GM18499 (cell line): ENCODE results near the gene AOPEP.
"Not testable (repeated sequence)": the region's sequence is repeated elsewhere in the genome, so short reads cannot be mapped to it uniquely, and the experiment has no call there.

Experiments
- ATAC-seq: cut with Tn5 transposase; IDR thresholded peaks from one replicate; pipeline ENCODE4 v1.9.1; 2021; ENCODE audit warnings: moderate number of reproducible peaks; ENCODE audit not compliant: insufficient read depth, unreplicated experiment

AOPEP gene

DNA sequence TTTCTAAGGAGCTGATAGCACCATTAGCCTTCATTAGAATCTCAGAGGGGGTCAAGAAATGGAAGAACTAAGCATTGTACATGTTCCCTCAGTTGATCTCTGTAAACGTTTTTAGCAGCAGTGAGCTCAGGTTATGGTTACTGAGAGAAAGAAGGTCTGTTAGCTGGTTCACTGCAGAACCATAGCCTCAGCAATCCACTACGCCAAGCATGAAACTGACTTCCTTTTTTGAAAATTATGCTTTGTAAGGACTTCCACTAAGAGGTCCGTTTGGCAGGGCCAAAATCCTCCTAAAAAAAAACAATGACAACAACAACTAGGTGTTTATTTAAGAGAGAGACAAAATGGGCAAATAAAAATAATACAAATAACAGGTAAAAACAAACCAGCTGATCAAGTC lies 273.3 kb downstream of the AOPEP start:
- ATAC-seq, result no peak

DNA sequence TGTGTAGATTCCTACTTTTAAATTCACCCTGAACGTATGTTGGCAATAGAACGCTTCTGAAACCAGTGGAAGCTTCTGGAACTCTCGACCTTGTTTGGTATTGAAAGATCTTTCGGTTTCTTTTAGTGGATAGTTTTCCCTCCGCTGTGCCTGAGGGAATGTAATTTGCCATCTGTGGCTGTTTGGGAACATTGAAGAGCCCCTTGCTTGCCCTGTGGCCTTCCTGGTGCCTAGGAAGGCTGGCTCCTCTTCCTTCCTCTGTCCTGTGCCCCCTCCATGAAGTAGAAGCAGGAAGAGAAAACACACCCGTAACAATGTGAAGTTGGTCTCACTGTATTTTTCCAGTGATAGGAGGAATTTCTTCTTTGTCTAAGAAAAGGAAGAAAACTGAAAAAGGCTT lies 274.3 kb downstream of the AOPEP start:
- no peak for ATAC-seq

- ATAC-seq, result no peak
Observed at GRCh38 chr9:95001720-95002119, 275.2 kb downstream of the AOPEP start.

GRCh38 chr9:95003689-95004410 lies 277.4 kb downstream of the AOPEP start:
- no peak for ATAC-seq

DNA sequence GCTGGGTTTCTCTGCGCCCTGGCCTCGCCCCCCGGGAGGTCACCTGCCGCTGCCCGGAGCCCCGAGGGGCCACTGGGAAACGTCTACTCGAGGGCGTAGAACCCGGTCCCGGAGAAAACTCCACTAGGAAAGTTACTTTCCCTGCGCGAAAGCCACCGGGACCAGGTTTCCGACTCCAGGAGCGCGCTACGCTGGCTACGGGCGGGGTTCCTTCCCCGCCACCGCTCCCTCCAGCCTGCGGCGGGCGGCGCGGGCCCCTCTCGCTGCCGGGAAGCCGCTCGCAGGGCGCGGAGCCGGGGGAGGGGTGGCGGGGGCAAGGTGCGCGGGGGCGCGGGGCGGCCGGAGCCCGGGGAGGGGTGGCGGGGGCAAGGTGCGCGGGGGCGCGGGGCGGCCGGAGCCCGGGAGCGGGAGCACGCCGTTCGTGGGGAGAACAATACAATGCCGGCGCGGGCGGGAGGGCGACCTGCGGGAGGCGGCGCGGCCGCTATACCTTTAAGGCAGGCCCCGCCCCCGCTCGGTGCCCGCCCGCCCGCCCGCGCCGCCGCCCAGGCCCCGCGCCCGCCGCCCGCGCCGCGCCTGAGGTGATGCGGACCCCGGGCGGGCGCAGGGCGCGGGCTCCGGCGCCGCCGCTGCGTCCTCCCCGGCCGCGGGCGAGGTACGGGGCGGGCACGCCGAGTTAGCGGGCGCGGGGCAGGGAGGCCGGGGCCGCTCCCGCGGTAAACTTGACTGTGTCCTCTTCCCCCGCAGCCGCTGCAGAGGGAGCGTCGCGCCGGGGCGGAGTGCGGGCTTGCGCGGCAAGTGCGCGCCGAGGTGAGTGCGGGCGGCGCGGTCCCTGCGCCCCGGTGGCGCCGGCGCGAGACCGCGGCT lies 278.1 kb downstream of the AOPEP start:
- ATAC-seq, result no peak

- ATAC-seq, result no peak
Observed at GRCh38 chr9:95005278-95006143, 279.0 kb downstream of the AOPEP start.

DNA sequence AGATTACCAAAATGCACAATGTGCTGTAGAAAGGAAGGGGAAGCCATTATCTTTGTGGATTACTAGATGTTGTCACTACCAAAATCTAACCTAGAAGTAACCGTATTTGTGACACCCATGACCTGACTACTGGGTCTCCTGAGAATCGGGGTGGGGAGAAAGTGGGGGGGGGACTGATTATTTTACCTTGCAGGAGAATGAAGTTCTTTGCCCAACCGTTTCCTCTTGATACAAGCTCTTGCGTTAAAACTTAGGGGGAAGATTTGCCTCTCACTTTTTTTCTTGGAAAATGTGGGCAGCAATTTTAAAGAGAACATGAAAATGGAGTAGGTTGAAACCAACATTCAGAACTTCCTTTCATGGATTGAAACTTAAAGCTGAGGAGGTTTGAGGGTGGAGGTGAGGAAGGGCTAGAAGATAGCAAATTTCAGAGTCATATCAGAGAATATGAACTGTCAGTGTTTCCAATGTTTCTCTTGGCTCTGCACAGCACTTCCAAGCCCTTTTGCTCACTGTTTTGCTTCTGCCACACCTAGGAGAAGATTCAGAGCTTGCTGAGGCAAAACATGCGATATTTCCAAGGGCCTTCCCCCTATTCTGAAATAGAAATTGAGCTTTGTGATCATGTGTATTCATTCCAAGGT lies 280.8 kb downstream of the AOPEP start:
- no peak for ATAC-seq

GRCh38 chr9:95008151-95008771 lies 281.8 kb downstream of the AOPEP start:
- no peak for ATAC-seq

DNA sequence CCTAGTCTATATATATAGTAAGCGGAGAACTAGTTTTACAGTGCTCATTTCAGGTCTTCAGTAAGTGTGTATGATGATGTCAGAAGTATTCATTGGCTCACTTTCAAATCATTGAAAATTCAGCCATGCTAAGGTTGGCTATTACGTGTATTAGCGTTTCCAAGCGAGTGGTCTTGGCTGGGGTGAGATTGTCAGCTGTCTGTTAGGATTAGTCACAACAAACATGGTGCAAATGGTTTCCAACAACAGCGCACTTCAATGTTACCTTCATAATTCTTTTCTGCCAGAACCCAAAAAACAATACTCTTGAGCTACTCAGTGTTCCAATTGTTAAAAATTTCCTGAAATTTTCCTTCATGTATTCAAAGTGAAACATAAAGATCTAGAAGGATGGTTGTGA lies 283.0 kb downstream of the AOPEP start:
- ATAC-seq, result no peak

- no peak for ATAC-seq
Observed at GRCh38 chr9:95010431-95010838, 283.9 kb downstream of the AOPEP start.

DNA sequence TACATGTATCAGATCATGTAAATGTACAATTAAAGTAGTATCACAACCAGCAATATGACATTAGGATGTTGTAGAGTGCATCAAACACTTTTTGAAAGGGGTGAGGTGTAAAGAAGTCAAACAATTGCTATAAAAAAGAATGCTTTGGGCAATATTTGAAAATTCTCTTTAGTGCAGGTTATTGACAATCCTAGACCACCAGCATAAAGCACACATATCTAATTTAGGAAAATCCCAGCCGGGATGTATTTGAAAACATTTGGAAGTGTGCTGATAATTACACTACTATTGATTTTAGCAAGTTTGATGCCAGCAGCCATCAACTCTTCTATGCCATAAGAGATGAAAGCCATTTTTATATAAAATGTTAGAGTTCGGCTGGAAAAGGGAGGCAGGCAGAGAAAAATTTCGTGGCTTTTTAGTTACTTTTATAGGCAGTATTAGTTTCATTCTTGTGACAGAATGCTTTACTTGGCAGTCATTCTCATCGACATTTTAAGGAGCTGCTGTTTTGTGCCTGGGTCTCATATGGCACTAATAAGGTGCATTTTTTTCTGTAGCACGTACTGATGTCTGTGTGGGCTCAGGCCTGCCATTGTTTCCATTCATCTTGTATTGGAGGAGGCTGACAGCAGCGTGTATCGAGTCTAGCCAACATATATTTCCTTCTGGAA lies 285.7 kb downstream of the AOPEP start:
- ATAC-seq, result no peak

DNA sequence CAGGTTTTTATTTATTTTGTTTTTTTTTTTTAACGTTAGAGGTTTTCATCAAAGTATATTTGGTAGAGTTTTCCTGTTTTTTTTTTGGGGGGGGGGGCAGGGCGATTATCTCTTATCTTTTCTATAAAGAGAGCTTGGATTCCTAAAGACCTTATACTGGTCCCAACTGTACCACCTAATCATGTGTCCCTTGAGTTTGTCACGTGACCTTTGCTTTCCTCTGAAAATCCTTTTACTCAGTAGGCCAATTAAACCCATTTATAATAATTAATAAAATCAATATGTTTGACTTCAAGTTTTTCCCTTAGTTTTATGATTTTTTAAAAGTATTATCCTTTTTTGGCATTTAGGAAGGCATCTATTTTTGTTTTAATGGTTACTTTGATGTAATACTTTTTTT lies 286.4 kb downstream of the AOPEP start:
- ATAC-seq, result no peak

GRCh38 chr9:95014917-95015316 lies 288.4 kb downstream of the AOPEP start:
- ATAC-seq, result no peak

DNA sequence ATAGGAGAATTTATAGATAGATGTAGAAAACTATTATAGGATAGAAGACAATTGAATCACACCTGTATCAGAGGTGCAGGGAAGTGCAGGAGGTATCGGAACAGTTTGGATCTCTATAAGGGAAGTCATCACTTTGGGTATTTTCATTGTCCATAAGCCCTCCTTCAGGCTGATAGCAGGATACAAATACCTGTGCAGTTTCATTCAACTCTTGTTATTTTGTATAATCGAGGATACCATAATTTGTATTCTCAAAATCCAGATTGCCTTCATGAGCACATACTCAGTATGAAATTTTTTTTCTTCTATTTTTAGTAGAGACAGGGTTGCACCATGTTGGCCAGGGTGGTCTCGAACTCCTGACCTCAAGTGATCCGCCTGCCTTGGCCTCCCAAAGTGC lies 289.1 kb downstream of the AOPEP start:
- ATAC-seq, result no peak

- ATAC-seq, result no peak
Observed at GRCh38 chr9:95017062-95017461, 290.6 kb downstream of the AOPEP start.

- no peak for ATAC-seq
Observed at GRCh38 chr9:95017661-95018060, 291.2 kb downstream of the AOPEP start.

DNA sequence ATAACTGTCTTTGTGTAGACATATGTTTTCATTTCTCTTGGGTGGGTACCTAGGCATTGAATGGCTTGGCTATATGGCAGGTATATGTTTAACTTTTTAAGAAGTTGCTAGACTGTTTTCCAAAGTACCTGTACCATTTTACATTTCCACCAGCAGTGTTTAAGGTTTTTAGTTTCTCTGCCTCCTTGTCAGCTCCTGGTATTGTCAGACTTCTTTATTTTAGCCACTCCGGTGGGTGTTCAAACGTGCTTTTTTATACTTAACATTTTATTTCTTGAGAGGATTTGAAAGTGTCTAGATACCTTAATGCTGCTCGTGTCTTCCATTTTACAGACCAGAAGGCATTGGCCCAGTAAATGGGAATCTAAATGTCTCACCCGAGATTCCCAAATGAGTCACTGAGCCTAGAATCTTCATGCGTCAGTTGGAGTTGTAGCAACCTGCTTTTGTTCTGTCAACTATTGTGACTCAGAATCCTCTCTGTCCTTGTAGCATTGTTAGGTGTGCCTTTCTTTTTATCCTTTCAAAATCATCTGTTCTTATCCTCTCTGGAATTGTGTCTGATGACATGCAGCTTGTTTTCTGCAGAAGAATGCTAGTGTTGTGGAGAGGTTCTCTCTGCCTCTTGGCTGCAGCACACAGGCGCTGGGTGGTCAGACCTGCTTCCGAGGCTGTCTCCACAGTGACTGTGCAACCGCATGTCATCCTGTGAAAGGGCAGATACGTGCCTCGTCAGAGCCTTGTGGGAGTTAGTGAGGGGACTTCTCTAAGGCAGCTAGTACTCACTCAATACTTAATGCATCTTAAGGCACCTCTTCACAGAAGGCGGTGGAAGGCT lies 291.8 kb downstream of the AOPEP start:
- ATAC-seq, result no peak

DNA sequence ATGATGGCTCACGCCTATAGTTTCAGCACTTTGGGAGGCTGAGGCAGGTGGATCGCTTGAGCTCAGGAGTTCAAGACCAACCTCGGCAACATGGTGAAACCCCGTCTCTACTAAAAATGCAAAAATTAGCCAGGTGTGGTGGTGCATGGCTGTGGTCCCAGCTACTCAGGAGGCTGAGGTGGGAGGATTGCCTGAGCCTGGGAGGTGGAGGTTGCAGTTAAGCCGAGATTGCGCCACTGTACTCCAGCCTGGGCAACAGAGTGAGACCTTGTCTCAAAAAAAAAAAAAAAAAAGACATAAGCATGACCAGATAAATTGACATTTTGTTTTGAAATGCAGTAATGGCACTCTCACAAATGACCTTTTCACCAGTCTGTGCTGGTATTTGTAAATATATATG lies 294.1 kb downstream of the AOPEP start:
- ATAC-seq, result not testable (repeated sequence)
